IPS-18c (cell line): ENCODE data around the gene OR5K1.

Experiments used
- H3K4me3 ChIP-seq: 2 replicates; pipeline ENCODE4 v1.7.0; 2013; ENCODE audit warnings: low read depth, mild to moderate bottlenecking, low read length, moderate library complexity; ENCODE audit not compliant: insufficient read depth
- H3K9me3 ChIP-seq: one replicate; pipeline ENCODE4 v1.6.1; 2013; ENCODE audit warnings: mild to moderate bottlenecking, low read length, moderate library complexity; ENCODE audit not compliant: control insufficient read depth, insufficient read depth

The OR5K1 gene

DNA sequence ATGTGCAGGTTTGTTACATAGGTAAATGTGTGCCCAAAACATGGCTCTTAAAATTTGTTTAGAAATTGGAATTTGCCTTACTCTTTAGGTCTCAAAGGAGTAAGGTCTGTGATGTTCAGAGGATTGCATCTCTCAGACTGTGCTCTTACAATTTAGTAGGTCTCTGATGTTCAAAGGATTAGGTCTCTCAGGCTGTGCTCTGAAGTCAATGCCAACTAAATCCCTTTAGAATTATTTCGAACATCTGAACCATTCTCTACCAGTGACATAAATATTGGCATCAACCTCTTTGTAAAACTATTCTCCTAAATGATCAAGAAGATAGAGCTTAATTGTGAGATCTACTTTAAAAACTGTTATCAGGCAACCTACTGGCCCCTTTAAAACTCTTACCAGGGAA, at the start of gene OR5K1:
Gene OR5K1, plus strand, starts transcription at position 301 of the 400 bp plus-strand sequence. CDS start 6,376 bp downstream, outside the sequence.
- no peaks in the 10 kb centered on the region for H3K9me3 ChIP-seq
- no peak within 1 kb of the TSS for H3K4me3 ChIP-seq

GRCh38 chr3:98432575-98432974, 30.4 kb upstream of the OR5K1 start:
- Histone ChIP-seq H3K4me3 (no peak overlapping the region), H3K9me3 (no peaks in the 10 kb centered on the region)

DNA sequence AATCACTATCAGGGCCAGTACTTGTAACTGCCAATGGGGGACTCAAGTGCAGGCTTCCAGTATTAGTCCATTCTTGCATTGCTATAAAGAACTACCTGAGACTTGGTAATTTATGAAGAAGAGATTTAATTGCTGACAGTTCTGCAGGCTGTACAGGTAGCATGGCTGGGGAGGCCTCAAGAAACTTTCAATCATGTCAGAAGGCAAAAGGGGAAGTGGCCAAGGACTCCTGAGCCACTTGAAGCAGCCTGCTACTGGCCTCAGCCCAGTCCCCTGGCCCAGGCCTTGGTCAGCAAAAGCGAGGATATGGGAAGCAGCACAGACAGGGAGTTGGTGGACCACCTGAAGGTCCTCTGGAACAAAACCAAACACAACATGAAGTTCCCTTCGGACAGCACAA, 29.2 kb upstream of the OR5K1 start:
- Histone ChIP-seq H3K9me3 (no peaks in the 10 kb centered on the region), H3K4me3 (no peak overlapping the region)

GRCh38 chr3:98434412-98434811, 28.6 kb upstream of the OR5K1 start:
- H3K4me3 ChIP-seq: no peak overlapping the region
- H3K9me3 ChIP-seq: no peaks in the 10 kb centered on the region

GRCh38 chr3:98440283-98440682, 22.7 kb upstream of the OR5K1 start:
- Histone ChIP-seq H3K4me3 (no peak overlapping the region), H3K9me3 (no peaks in the 10 kb centered on the region)

DNA sequence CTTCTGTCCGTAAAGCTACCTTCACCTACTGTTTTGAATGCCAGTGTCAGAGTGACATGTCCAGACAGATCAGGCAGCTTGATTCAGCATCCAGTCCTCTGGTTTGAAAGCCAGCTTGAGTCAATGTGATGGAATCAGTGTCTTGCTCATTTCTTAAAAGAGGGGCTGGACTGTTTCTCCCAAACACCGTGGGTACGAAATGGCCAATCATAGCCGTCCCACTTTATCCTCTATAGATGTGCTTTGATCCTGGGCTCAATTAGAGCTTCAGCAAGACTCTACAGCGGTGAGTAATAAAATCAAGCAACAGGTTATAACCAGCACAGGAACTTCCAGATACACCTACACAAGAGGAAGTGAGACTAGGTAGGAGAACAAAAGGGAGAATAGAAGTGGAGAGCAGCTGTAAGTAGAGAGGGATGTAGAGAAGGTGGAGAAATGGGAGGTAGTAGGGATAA, 17.0 kb upstream of the OR5K1 start:
- no peaks in the 10 kb centered on the region for H3K9me3 ChIP-seq

GRCh38 chr3:98449606-98450193, 13.3 kb upstream of the OR5K1 start:
- H3K9me3 ChIP-seq: no peaks in the 10 kb centered on the region
- no peak overlapping the region for H3K4me3 ChIP-seq

More for the DNA sequence above, 17.0 kb upstream of the OR5K1 start:
- H3K4me3 ChIP-seq: no peak overlapping the region

- H3K9me3 ChIP-seq: no peaks in the 10 kb centered on the region
Observed at GRCh38 chr3:98450372-98450771, 12.6 kb upstream of the OR5K1 start.

DNA sequence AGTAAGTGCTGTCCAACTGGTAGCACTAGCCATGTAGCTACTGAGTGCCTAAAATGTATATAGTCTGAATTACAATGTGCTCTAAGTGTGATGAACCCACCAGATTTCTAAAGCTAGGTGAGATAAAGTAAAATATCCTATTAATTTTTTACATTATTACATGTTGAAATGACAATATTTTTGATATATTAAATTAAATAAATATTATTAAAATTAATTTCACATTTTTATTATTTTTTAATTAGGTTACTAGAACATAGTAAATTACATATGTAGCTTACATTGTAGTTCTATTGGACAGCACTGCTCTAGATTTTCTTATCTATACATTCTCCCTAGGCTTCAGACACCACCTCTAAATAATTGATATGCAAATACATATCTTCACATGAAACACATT, 9.2 kb upstream of the OR5K1 start:
- H3K9me3 ChIP-seq: no peaks in the 10 kb centered on the region
- H3K4me3 ChIP-seq: no peak overlapping the region

More at GRCh38 chr3:98450372-98450771, 12.6 kb upstream of the OR5K1 start:
- no peak overlapping the region for H3K4me3 ChIP-seq

- Histone ChIP-seq H3K4me3 (no peak overlapping the region), H3K9me3 (no peaks in the 10 kb centered on the region)
Observed at GRCh38 chr3:98454929-98455328, 8.1 kb upstream of the OR5K1 start.

DNA sequence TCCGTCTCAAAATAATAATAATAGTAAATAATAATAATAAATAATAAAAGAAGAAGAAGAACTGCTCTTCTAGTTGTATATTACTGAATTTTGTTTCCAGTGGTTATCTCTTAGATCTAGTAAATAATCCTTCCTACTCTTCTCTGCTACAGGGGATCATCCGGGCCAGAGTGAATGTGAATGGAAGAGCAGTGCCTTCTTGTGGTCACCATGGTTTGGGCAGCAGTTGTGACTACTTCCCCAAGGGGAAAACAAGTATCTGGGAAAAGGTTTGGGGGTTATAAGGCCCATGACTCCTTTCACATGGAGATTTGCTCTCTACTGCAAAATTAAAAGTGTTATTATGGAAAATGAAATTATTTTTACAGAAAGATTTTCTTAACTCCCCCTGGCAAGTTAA, 5.5 kb upstream of the OR5K1 start:
- no peaks in the 10 kb centered on the region for H3K9me3 ChIP-seq

DNA sequence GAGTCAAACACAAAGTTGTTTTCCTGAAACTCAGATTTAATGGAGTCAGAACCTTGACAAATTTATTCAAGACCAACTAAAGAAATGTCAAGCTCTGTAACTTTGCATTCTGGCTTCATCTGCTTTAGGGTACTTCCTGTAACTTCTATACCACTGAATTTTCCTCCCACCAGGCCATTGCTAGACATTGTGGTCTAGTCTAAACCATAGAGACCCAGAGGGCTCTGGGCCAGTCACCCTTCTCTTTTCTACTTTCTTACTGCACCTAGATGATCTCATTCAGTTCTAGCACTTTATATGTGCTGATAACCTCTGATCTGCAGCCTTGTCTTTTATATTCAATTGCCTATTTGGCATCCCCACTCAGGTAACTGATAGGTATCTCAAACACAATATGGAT, 2.8 kb upstream of the OR5K1 start:
- Histone ChIP-seq H3K4me3 (no peak overlapping the region), H3K9me3 (no peaks in the 10 kb centered on the region)

More for the DNA sequence above, 5.5 kb upstream of the OR5K1 start:
- H3K4me3 ChIP-seq: no peak overlapping the region

GRCh38 chr3:98482717-98483482, 19.9 kb downstream of the OR5K1 start:
- H3K4me3 ChIP-seq: no peak overlapping the region

DNA sequence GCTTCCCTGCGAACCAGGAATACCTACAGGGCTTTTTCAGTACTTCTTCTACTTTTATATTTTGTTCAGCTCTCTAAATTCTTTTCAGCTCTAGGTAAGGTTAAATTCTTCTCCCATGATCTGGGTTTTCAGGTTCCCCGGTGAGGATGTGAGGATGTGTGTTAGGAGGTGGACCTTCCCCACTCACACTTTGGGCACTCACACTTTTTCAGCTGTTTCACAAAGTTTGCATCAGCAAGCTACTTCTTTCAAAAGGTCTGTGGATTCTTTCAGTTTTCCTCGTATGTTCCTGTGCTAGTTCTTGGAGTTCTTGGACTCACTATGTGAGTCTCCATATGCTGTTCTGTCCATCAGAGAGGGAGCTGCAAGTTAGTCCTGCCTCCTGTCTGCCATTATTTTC, 20.6 kb downstream of the OR5K1 start:
- Histone ChIP-seq H3K9me3 (no peaks in the 10 kb centered on the region), H3K4me3 (no peak overlapping the region)

More at GRCh38 chr3:98482717-98483482, 19.9 kb downstream of the OR5K1 start:
- no peaks in the 10 kb centered on the region for H3K9me3 ChIP-seq

DNA sequence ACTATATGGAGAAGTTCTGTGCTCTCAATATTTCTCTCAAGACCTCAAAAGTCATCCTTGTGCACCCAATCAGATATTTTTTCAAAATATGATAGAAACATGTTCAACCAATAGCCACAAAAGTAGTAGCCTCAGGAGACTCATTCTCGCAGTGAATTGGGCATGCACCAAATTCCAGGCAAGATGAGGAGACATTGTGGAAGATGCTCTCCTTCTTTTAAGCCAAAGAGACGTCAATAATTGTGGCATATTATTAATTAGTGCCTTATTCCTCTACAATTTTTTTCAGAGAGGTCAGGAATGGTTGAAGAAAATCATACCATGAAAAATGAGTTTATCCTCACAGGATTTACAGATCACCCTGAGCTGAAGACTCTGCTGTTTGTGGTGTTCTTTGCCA, 34.4 kb downstream of the OR5K1 start, which contains the start of gene OR5K2:
Gene OR5K2, plus strand, starts transcription at position 301 of the 400 bp plus-strand sequence. Its CDS starts 0 bp downstream, at position 301.
- Histone ChIP-seq H3K4me3 (no peak within 1 kb of the TSS), H3K9me3 (no peaks in the 10 kb centered on the region)

DNA sequence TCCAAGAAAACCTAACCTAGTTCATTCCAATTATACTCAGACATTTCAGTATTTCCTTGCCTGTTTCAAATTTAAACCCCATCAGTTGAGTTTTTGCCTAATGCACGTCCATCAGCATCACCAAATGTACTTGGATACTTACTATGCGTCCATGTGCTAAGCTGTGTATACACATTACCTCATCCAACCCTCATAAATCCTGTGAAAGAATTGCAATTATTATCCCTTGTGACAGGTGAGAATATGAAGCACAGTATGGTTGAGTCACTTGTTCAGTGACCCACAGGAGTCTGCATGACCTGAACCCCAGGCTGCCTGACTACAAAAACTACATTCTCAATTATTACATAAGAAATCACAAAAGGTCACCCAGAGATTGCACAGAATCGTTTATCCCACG, 37.0 kb downstream of the OR5K1 start:
- H3K9me3 ChIP-seq: no peaks in the 10 kb centered on the region
- no peak overlapping the region for H3K4me3 ChIP-seq

GRCh38 chr3:98501270-98501669, 38.3 kb downstream of the OR5K1 start:
- no peak overlapping the region for H3K4me3 ChIP-seq
- no peaks in the 10 kb centered on the region for H3K9me3 ChIP-seq

DNA sequence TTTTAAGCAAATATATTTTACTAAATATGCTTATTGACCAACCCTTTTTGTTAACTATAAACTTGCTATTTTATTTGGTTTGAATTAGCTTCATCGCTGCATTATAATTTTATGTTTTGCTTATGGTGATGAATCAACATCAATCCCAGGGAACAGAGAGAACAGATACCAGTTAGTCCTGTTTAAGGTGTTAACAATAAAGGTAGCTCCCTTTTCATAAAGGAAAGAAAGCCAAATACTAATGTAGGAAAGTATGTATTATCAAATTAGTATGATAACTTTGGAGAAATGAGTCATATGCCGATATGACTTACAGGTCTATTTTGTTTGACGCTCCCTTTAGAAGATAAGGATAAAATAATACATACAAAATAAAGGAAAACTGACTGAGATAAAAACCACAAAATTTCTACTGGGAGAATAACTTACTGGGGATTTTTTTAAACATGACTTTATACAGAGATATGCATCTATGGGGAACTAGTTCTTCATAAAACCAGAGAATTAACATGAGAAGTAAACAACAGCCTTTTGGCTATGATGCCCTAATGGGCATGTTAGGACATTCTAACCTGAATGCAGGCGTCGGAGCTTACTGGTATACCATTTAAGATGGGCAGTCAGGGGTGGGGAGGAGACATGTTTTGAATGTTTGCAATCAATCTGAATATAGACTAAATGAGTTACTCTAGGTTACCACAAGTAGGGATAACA, 39.0 kb downstream of the OR5K1 start:
- H3K4me3 ChIP-seq: no peak overlapping the region
- no peaks in the 10 kb centered on the region for H3K9me3 ChIP-seq
